NCI-H1417 (cell line): ENCODE measurements around the gene POMGNT2.

Experiments used
- DNase-seq, 3 experiments: peaks; one replicate each; lab custom pipeline; 2025; lab: John Stamatoyannopoulos, UW

POMGNT2 gene

DNA sequence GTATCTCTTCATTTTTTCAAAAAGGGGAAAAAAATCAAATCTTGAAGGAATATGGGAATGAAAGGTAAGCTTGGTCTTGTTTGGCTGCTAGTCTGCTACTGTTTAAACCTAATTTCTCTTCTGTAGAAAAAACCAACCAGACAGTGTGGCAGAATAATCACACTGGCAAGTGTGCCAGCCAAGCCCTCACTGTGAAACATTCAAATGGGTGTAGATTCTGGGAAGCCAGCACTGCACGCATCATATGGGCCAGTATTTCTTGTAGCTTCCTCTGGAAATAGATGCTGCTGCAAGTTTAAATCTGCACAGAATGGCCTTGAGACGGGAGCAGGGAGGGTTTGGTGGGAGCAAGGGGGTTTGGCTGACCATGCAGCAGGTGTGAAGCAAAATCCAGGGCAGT lies 62.1 kb downstream of the POMGNT2 start:
- no peak for DNase-seq

DNA sequence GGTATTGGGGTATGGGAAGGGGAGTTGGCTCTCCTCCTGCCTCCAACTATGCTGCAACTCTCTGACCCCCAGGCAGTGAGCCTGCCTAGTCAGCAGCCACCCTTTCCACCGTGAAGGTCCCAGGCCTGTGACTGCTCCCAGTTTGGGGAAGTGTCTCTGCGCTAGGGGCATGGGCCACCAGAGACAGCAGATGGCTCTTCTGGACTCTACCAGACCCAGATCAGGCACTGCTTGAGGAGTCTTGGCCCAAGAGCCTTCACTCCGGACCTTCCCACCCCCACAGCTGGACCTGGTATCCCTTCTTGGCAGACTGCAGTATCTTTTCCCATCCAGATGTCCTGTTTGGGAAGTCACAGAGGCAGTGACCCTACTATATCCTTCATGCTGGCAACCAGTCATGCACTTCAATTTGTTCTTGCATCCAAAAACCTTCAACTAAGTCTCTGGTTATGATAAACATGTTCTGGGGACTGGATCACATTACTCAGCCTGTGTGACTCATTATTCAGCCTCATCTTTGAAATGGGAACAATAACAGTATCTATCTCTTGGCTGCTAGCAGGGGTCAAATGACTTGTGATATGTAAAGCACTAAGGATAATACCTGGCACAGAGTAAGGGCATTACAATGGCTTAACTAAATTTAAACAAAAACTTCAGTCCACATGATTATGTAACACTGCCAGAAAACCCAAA lies 62.7 kb downstream of the POMGNT2 start:
- no peak for DNase-seq

DNA sequence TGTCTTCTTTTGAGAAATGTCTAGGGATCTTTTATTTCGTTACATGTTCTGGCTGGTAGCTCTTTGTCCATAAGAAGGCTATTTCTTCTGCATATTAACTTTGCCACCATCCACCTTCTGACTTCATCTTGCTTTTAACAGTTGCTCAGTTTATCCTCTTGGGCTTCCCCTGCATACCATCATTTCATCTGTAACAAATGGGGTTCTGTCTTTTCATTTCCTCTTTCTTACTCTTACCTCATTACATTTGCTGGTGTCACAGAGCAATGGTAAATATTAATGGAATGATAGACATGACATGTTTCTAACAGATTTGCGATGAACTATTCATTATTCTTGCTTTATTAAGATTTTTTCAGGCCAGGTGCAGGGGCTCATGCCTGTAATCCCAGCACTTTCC lies 64.4 kb downstream of the POMGNT2 start:
- DNase-seq, result no peak

DNA sequence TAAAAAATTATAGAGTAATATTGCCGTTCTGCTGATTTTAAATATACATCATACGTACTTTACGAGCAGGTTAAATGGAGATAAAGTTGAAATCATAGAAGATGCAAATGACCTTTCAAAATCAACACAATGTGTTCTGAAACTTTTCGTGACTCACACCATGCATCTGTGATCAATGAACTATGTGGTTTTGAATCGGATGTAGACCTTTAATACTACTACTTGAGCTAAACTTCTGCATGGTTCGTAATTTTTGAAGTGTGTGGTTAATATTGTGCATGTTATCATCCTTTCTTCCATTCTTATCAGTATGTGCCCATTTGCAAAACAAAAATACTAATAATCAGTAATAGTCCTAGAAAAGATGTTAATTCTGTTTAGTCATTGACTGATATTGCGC lies 67.9 kb downstream of the POMGNT2 start:
- no peak for DNase-seq

DNA sequence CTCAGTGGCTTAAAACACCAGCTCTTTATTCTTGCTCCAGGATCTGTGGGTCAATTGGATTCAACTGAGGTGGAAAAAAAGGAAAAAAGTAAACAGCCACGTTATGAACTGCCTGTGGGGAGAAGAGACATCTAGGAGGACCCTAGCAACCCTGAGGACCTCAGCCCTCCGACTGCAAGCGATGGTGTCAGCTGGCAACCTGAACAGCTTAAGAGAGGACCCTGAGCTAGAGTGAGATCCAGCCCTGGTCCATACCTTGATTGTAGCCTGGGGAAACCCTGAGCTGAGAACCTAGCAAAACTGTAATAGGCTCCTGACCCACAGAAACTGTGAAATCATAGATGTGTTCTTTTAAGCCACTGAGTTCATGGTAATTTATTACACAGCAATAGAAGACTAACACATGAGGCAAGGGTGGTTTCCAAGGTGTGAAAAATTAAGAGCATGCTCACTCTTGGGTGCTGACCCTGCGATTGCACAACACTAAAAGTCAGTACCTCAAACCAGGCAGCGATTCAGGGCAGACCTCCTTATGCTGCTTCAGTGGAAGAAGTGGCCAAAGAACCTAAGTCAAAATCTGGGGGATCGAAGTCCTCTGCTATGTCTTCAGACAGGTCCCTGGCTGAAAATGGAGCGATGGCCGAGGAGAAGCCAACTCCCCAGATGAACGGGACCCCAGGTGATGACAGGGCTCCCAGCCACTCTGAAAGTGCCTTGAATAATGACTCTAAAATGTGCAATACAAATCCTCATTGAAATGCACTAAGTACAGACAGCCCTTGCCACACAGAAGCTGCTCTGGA lies 69.1 kb downstream of the POMGNT2 start:
- DNase-seq, result no peak

DNA sequence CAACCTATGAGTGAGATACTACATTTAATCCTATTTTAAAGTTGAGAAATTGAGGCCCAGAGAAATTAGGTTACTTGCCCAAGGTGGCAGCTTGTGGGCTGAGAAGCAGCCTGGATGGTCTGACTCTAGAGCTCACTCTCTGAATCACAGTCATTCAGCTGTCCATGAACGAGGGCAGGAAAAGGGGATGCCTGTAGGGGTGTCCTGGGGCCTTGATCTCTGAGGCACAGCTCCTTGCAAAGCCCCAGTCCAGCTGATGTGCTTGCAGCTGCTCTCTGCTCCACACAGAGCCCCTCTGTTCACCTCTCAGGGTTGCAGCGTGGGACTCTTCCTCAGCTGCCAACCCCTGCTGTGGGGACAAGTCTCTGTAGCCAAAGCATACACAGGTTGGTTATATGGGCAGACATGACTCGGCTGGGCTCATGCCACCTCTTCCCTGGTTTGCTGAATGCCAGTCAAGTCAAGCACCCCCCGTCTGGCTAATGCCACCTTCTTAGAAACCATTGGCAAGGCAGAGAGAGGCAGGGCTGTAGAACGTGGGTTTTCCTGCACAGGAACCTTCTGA lies 70.0 kb downstream of the POMGNT2 start:
- DNase-seq, result no peak

DNA sequence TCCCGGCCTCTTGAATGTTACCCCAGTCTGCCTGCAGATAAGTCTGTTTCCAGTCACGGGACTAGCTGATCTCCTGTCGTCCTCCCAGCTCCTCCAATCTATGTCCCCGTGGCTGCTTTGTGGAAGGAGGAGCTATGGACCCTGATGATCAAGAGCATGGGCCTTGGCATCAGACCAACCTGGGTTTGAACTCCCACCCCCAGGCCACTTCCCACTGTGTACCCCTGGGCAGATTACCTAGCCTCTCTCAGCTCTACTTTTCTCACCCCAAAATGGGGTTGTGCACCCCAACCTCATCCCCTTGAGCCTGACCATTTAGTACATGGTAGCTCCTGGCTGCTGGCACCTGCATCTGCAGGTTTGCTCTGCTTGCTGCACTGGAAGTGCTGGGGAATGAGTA lies 71.0 kb downstream of the POMGNT2 start:
- DNase-seq, result no peak

DNA sequence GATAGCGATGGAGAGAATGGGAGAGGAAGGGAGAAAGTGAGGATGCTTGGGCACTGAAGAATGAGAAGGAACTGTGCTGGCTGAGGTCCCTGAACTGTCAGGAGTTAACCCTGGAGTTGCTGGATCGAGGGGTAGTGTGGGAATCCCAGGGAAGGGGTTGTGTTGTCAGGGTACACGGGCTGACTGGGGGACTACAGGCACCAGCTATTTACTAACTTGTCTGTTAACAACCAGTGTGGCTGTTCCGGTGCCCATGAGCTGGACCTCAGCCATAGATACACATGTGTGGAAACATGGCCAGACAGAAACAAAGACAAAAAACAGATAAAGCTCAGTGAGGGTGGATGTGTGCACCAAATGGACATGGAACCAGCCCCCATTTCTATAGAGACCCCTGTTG lies 71.7 kb downstream of the POMGNT2 start:
- no peak for DNase-seq

DNA sequence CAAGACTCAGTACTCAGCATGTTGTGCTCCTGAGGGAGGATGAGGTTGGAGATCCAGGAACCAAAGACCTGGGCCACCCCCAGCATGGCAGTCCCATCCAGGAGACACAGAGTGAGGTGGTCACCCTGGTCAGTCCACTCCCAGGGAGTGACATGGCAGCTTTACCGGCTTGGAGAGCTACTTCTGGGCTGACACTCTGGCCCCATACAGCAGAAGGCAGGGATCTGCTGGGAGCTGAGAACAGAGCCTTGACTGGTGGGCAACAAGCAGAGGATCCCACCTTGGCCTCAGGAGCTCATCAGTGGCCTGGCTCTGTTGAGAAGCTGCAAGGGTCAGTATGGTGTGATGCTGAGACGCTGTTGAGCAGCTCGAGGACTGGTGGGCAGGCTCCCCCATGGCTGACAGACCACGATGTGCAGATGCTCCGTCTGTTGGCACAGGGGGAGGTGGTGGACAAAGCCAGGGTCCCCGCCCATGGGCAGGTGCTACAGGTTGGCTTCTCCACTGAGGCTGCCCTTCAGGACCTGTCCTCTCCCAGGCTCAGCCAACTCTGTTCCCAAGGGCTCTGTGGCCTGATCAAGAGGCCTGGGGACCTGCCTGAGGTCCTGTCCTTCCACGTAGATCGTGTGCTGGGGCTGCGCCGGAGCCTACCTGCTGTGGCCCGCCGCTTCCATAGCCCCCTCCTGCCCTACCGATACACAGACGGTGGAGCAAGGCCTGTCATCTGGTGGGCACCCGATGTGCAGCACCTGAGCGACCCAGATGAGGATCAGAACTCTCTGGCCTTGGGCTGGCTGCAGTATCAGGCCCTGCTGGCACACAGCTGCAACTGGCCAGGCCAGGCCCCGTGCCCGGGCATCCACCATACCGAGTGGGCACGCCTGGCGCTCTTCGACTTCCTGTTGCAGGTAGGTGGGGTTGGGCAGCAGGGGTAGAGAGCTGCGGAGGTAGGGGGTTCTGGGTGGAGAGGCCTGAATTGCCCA lies 72.9 kb downstream of the POMGNT2 start:
- DNase-seq, result no peak

DNA sequence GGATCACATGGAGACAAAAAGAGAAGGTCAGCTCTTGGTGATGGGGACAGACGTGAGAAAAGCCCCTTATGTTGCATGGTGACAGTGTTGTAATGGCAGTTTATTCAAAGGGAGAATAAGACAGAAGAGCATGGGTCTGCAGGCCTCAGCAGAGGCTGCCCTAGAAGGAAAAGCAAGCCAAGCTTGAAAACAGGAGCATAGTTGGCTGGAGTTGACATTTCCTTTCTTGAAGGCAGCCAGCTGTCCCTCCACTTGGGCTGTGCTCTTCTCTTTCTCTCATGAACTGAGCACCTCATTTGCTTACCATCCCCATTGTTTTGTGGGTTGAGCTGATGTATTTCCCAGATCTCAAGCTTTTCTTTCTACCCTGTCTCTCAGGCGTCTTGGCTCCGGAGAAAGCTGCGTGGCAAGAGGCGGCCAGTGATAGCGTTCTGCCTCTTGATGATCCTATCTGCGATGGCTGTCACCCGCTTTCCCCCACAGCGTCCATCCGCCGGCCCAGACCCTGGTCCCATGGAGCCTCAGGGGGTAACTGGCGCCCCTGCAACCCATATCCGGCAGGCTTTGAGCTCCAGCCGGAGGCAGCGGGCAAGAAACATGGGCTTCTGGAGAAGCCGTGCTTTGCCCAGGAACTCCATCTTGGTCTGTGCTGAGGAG lies 73.9 kb downstream of the POMGNT2 start:
- DNase-seq, result no peak

DNA sequence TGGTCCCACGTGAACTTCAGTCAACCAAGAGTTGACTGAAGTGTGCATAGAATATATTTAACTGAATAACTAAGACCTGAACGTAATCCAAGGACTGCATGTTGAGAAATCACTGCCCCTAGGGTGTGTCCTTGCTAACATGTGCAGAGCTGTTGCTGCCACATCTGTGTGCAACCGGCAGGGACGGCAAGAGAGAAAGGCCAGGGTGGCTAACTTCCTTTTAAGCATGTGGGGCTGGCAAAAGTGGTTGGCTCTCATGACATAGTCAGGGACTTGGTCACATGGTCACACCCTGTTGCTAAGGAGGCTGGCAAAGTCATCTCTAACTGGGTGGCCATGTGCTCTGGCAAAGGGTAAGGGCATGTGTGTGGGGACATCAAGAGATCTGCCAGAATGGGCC lies 74.4 kb downstream of the POMGNT2 start:
- no peak for DNase-seq

DNA sequence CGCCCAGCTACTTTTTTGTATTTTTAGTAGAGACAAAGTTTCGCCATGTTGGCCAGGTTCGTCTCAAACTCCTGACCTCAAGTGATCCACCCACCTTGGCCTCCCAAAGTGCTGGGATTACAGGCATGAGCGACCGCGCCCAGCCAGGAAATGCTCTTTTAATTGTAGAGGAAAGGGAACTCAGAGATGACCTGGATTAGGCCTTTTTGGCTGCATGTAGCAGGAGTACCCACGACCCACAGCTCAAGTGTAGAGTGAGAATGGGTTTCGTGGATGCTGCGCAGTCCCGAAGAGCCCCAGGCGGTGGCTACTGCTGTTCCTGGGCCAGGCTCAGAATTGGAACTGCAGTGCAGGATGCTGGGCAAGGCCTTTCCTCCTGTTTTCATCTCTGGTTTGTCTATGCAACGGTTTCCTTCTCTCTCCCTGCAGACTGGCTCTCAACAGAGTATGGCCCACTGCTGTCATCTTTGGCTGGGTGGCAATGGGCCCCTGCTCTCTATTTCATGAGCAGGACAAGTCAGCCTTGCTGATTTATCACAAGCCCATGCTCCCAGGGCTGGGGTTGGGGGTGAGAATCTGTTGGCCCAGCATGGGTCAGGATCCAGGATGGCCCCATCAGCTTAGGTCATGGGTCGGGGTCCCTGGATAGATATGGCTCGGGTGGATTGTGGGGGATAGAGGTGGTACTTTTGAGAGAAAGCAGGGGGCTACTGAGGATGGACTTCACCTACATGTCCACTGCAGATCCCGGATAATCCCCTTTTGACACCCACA lies 75.5 kb downstream of the POMGNT2 start:
- no peak for DNase-seq
